Activated B cell treated with CpG ODN at 0.5 μM for 24 hours (primary cell): ENCODE results near the gene USP51. TPM values are rescaled to one million over a fixed set of nuclear protein-coding genes. Genes with fewer than 3 reads are reported as not detected.
"Not testable (repeated sequence)": the region's sequence is repeated elsewhere in the genome, so short reads cannot be mapped to it uniquely, and the experiment has no call there.

ENCODE experiments used
- ATAC-seq: fragments of 200-7000 bp; cut with Tn5 transposase; one replicate; pipeline ENCODE4 v1.10.0; 2021; ENCODE audit warnings: low read depth, mild to moderate bottlenecking, moderate library complexity
- CTCF ChIA-PET: fragments of 350-600 bp; sonication (Branson Sonifier 250); formaldehyde crosslinking; loops from one replicate; lab custom pipeline; 2021; ENCODE audit warnings: antibody characterized with exemption; lab: Charles Lee
- POLR2A ChIA-PET: fragments of 350-600 bp; sonication (Branson Sonifier 250); formaldehyde crosslinking; loops from one replicate; lab custom pipeline; 2021; ENCODE audit warnings: antibody characterized with exemption; lab: Charles Lee
- DNase-seq: peaks from one replicate; pipeline ENCODE4 v3.0.0; 2022
- H3K27ac Mint-ChIP-seq: one replicate; pipeline ENCODE4 v1.8.0; 2020; ENCODE audit warnings: mixed read lengths
- H3K27me3 Mint-ChIP-seq: one replicate; pipeline ENCODE4 v1.8.0; 2021; ENCODE audit warnings: mixed read lengths
- H3K36me3 Mint-ChIP-seq: one replicate; pipeline ENCODE4 v1.8.0; 2021; ENCODE audit warnings: low read depth, mixed read lengths
- H3K4me1 Mint-ChIP-seq: one replicate; pipeline ENCODE4 v1.8.0; 2021; ENCODE audit warnings: mixed read lengths
- H3K4me3 Mint-ChIP-seq: one replicate; pipeline ENCODE4 v1.8.0; 2020; ENCODE audit warnings: mild to moderate bottlenecking, mixed read lengths
- H3K9me3 Mint-ChIP-seq: one replicate; pipeline ENCODE4 v1.8.0; 2020; ENCODE audit warnings: mixed read lengths
- CTCF ChIP-seq: fragments of 200-600 bp; IDR thresholded peaks from one replicate; pipeline ENCODE4 v1.8.0; 2022; ENCODE audit warnings: antibody characterized with exemption, mild to moderate bottlenecking
- intact Hi-C: fragments of 100-400 bp; cut with micrococcal nuclease; formaldehyde crosslinking; loops from one replicate; pipeline ENCODE4 v1.15.1; 2024
- total RNA-seq: library from RNA; stranded (reverse); gene quantifications from 2 replicates; pipeline ENCODE4 v1.2.3, GENCODE V29; 2022

The USP51 gene
- total RNA-seq = 1.2 and 2.4 TPM in 2 replicates

DNA sequence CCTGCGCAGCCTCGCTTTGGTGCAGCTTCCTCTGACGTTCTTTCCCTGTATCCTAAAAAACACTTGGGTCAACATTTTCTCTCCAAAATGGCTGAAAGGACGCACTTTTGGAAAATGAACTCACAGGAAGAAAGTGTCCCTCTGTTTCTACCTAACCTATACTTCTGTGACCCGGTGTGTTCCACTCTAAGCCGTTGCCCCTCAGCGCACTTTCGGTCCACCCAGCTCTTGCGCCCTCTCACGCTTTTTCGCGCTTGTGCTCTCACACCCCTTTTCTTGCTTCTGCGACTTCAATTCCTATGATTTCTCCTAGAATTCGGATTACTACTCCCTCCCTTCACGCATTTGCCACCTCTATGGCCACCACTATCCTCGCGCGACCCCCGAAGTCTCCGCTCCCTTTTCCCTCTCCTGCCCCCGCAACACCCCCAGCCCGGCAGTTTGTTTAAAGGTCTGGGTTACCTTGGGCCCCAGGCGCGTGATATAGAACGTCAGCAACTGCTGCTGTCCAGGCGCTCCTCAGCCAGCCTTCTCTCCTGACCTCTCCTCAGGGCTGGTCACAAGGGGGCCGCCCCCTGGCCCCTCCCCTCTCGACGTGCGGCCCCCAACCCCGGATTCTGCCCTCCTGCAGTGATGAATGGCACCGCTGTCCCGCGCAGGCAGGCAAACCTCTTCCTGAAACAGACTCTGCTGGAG, at the start of gene USP51:
Gene USP51, minus strand, starts transcription at position 535 of the 696 bp plus-strand sequence. CDS start 909 bp downstream, outside the sequence.
- Mint-ChIP-seq H3K4me1 (peaks cover 17% of the 10 kb centered on the region), H3K36me3 (peaks cover 6% of the 10 kb centered on the region), H3K27ac (peak within 1 kb of the TSS; percentile 98), H3K9me3 (no peaks in the 10 kb centered on the region), H3K4me3 (peak within 1 kb of the TSS; percentile 94), H3K27me3 (no peaks in the 10 kb centered on the region)
- CTCF ChIA-PET = interaction anchor here (1.0 to 1.8 kb wide), 4 partner anchors 37 to 1239 kb away, joined by 3 to 10 read pairs (median 6); partner anchors contain the start of genes MAGEH1, NBDY and RRAGB
- no peak for TF ChIP-seq CTCF
- POLR2A ChIA-PET = interaction anchor here (1.1 to 2.4 kb wide), 9 partner anchors 36 to 1306 kb away, joined by 3 to 23 read pairs (median 8); partner anchors contain the start of genes FAM120C, MAGEH1 and RRAGB
- intact Hi-C loops = no loop called here
- peak; percentile 20 for DNase-seq
- peak; percentile 59 for ATAC-seq

- ChIA-PET POLR2A (no interaction called here), CTCF (no interaction called here)
- DNase-seq = no peak
- no peaks in the 10 kb centered on the region for H3K9me3 Mint-ChIP-seq
- no peak overlapping the region for H3K27ac Mint-ChIP-seq
- no peaks in the 10 kb centered on the region for H3K4me1 Mint-ChIP-seq
- intact Hi-C loops = no loop called here
- no peak overlapping the region for H3K4me3 Mint-ChIP-seq
- no peak for TF ChIP-seq CTCF
- no peak for ATAC-seq
- H3K27me3 Mint-ChIP-seq = peaks cover 3% of the 10 kb centered on the region
- H3K36me3 Mint-ChIP-seq = no peaks in the 10 kb centered on the region
Measured at GRCh38 chrX:55524487-55524886, 34.8 kb upstream of the USP51 start.

- DNase-seq = no peak
- Mint-ChIP-seq H3K4me3 (no peak overlapping the region), H3K27me3 (peaks cover 3% of the 10 kb centered on the region), H3K36me3 (no peaks in the 10 kb centered on the region), H3K4me1 (no peaks in the 10 kb centered on the region), H3K9me3 (no peaks in the 10 kb centered on the region), H3K27ac (no peak overlapping the region)
- ATAC-seq = no peak
- CTCF ChIA-PET = no interaction called here
- POLR2A ChIA-PET = no interaction called here
- intact Hi-C loops = no loop called here
- TF ChIP-seq CTCF = no peak
Measured at GRCh38 chrX:55523356-55523755, 33.7 kb upstream of the USP51 start.

- intact Hi-C loops = no loop called here
- no peak overlapping the region for H3K27ac Mint-ChIP-seq
- H3K4me1 Mint-ChIP-seq = no peaks in the 10 kb centered on the region
- ATAC-seq (no peak), DNase-seq (no peak)
- no peak for TF ChIP-seq CTCF
- ChIA-PET CTCF (no interaction called here), POLR2A (no interaction called here)
- H3K9me3 Mint-ChIP-seq = no peaks in the 10 kb centered on the region
- H3K27me3 Mint-ChIP-seq = peaks cover 3% of the 10 kb centered on the region
- no peak overlapping the region for H3K4me3 Mint-ChIP-seq
- H3K36me3 Mint-ChIP-seq = no peaks in the 10 kb centered on the region
Measured at GRCh38 chrX:55522596-55523276, 33.1 kb upstream of the USP51 start.

- ChIA-PET POLR2A (no interaction called here), CTCF (no interaction called here)
- H3K4me3 Mint-ChIP-seq = no peak overlapping the region
- H3K27ac Mint-ChIP-seq = no peak overlapping the region
- H3K9me3 Mint-ChIP-seq = no peaks in the 10 kb centered on the region
- ATAC-seq (no peak), DNase-seq (no peak)
- intact Hi-C loops = no loop called here
- H3K27me3 Mint-ChIP-seq = peaks cover 3% of the 10 kb centered on the region
- H3K4me1 Mint-ChIP-seq = no peaks in the 10 kb centered on the region
- H3K36me3 Mint-ChIP-seq = no peaks in the 10 kb centered on the region
- TF ChIP-seq CTCF = no peak
Measured at GRCh38 chrX:55521687-55522086, 32.0 kb upstream of the USP51 start.

GRCh38 chrX:55516794-55517481, 27.3 kb upstream of the USP51 start:
- CTCF ChIA-PET, H3K9me3 Mint-ChIP-seq, H3K4me1 Mint-ChIP-seq, DNase-seq, H3K36me3 Mint-ChIP-seq, intact Hi-C loops, H3K27ac Mint-ChIP-seq, POLR2A ChIA-PET, H3K4me3 Mint-ChIP-seq, ATAC-seq, H3K27me3 Mint-ChIP-seq: not testable (repeated sequence)

- CTCF ChIA-PET, H3K27me3 Mint-ChIP-seq, ATAC-seq, H3K27ac Mint-ChIP-seq, POLR2A ChIA-PET, DNase-seq, H3K9me3 Mint-ChIP-seq, H3K4me3 Mint-ChIP-seq, H3K36me3 Mint-ChIP-seq, intact Hi-C loops, H3K4me1 Mint-ChIP-seq: not testable (repeated sequence)
Measured at GRCh38 chrX:55513045-55513737, 23.5 kb upstream of the USP51 start.
